MM.1S (cell line): ENCODE results near the gene PRLH.

Experiments used
- DNase-seq: peaks from one replicate; pipeline ENCODE4 v3.0.0-alpha.2; 2015
- H2AFZ ChIP-seq: fragments of 300-600 bp; sonication (generic); 2 replicates; pipeline ENCODE4 v1.6.0; 2016; ENCODE audit warnings: antibody characterized with exemption, low read length
- H3F3A ChIP-seq: fragments of 300-600 bp; sonication (generic); 2 replicates; pipeline ENCODE4 v1.6.1; 2016; ENCODE audit warnings: mild to moderate bottlenecking, antibody characterized with exemption, low read length, moderate library complexity, mixed read lengths; ENCODE audit not compliant: insufficient read depth
- H3K27ac ChIP-seq: fragments of 300-600 bp; sonication (generic); 2 replicates; pipeline ENCODE4 v1.5.1; 2016; ENCODE audit warnings: mild to moderate bottlenecking, low read length
- H3K27me3 ChIP-seq: fragments of 300-600 bp; sonication (generic); replicated peaks from 2 replicates; pipeline ENCODE4 v1.6.0; 2016; ENCODE audit warnings: low read length; ENCODE audit not compliant: insufficient read depth
- H3K36me3 ChIP-seq: fragments of 300-600 bp; sonication (generic); replicated peaks from 2 replicates; pipeline ENCODE4 v1.6.1; 2016; ENCODE audit warnings: mild to moderate bottlenecking, low read length, mixed read lengths; ENCODE audit not compliant: insufficient read depth
- H3K4me1 ChIP-seq: fragments of 300-600 bp; sonication (generic); 2 replicates; pipeline ENCODE4 v1.6.1; 2016; ENCODE audit warnings: low read length, mixed read lengths
- H3K4me2 ChIP-seq: fragments of 300-600 bp; sonication (generic); 2 replicates; pipeline ENCODE4 v1.6.0; 2016; ENCODE audit warnings: low read depth, low read length
- H3K4me3 ChIP-seq: fragments of 300-600 bp; sonication (generic); 2 replicates; pipeline ENCODE4 v1.5.1; 2016; ENCODE audit warnings: low read length, mixed read lengths
- H3K79me2 ChIP-seq: fragments of 300-600 bp; sonication (generic); 2 replicates; pipeline ENCODE4 v1.6.1; 2016; ENCODE audit warnings: mixed run types, low read length, mixed read lengths
- H3K9ac ChIP-seq: fragments of 300-600 bp; sonication (generic); 2 replicates; pipeline ENCODE4 v1.6.1; 2016; ENCODE audit warnings: low read length, mixed read lengths
- H3K9me2 ChIP-seq: fragments of 300-600 bp; sonication (generic); replicated peaks from 2 replicates; pipeline ENCODE4 v1.6.1; 2016; ENCODE audit warnings: mild to moderate bottlenecking, low read length, mixed read lengths; ENCODE audit not compliant: insufficient read depth
- H3K9me3 ChIP-seq: fragments of 300-600 bp; sonication (generic); replicated peaks from 2 replicates; pipeline ENCODE4 v1.6.1; 2016; ENCODE audit warnings: mild to moderate bottlenecking, low read length, mixed read lengths; ENCODE audit not compliant: insufficient read depth
- H4K20me1 ChIP-seq: fragments of 300-600 bp; sonication (generic); 2 replicates; pipeline ENCODE4 v1.6.1; 2016; ENCODE audit warnings: mild to moderate bottlenecking, low read length, moderate library complexity, mixed read lengths; ENCODE audit not compliant: insufficient read depth
- EZH2 ChIP-seq: fragments of 300-600 bp; sonication (generic); optimal IDR thresholded peaks from 2 replicates; pipeline ENCODE3; 2017; ENCODE audit warnings: low read depth, mild to moderate bottlenecking, antibody characterized with exemption, low read length, mixed read lengths
- EZH2phosphoT487 ChIP-seq: fragments of 300-600 bp; sonication (generic); IDR thresholded peaks from 2 replicates; pipeline ENCODE4 v1.6.1; 2018; ENCODE audit warnings: antibody characterized with exemption, low read length
- TF ChIP-seq, protein P1 (sequence below): fragments of 300-600 bp; sonication (generic); IDR thresholded peaks from 2 replicates; pipeline ENCODE4 v1.5.1; 2016; ENCODE audit warnings: antibody characterized with exemption, low read length, mixed read lengths

The PRLH gene

DNA sequence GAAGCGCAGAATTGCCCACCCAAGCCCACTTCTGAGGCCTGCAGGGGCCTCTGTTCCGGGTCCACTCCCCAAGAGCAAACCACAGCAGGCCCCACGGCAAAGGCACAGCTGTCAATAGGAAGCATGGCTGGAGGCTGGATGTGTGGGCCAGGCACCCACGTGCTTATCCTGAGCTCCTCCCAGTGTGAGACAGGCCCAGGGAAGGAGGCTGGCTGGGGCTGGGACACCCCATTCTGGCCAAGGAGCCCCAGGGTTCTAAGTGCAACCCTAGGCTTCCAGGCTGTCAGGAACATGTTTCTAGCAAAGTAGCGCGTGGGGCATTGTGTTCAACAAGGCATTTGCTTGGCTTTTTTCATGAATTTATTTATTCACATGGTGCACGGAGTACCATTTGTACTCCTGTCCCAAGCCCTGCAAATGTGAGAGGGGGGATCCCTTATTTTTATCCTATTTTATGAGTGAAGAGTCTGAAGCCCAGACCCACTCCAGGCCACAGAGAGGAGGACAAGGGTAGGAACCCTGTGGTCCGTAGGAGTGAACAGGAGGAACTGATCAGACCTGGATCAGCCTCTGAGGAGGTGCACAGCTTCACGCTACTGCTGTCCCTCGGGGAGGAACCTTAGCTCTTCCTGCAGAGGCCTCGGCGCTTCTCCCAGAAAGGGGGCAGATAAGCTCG is 30.3 kb downstream of the PRLH start:
- H3K9ac ChIP-seq: no peak overlapping the region
- no peak for DNase-seq
- no peaks in the 10 kb centered on the region for H3F3A ChIP-seq
- no peaks in the 10 kb centered on the region for H3K9me2 ChIP-seq
- TF ChIP-seq EZH2 (no peak), EZH2phosphoT487 (no peak)
- TF ChIP-seq, protein P1, sequence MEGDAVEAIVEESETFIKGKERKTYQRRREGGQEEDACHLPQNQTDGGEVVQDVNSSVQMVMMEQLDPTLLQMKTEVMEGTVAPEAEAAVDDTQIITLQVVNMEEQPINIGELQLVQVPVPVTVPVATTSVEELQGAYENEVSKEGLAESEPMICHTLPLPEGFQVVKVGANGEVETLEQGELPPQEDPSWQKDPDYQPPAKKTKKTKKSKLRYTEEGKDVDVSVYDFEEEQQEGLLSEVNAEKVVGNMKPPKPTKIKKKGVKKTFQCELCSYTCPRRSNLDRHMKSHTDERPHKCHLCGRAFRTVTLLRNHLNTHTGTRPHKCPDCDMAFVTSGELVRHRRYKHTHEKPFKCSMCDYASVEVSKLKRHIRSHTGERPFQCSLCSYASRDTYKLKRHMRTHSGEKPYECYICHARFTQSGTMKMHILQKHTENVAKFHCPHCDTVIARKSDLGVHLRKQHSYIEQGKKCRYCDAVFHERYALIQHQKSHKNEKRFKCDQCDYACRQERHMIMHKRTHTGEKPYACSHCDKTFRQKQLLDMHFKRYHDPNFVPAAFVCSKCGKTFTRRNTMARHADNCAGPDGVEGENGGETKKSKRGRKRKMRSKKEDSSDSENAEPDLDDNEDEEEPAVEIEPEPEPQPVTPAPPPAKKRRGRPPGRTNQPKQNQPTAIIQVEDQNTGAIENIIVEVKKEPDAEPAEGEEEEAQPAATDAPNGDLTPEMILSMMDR: no peak
- H3K36me3 ChIP-seq: no peaks in the 10 kb centered on the region
- no peaks in the 10 kb centered on the region for H4K20me1 ChIP-seq
- H3K4me2 ChIP-seq: no peak overlapping the region
- H3K27ac ChIP-seq: no peak overlapping the region
- H2AFZ ChIP-seq: no peak overlapping the region
- no peaks in the 10 kb centered on the region for H3K9me3 ChIP-seq
- H3K27me3 ChIP-seq: no peaks in the 10 kb centered on the region
- no peaks in the 10 kb centered on the region for H3K79me2 ChIP-seq
- peaks cover 22% of the 10 kb centered on the region for H3K4me1 ChIP-seq
- no peak overlapping the region for H3K4me3 ChIP-seq

DNA sequence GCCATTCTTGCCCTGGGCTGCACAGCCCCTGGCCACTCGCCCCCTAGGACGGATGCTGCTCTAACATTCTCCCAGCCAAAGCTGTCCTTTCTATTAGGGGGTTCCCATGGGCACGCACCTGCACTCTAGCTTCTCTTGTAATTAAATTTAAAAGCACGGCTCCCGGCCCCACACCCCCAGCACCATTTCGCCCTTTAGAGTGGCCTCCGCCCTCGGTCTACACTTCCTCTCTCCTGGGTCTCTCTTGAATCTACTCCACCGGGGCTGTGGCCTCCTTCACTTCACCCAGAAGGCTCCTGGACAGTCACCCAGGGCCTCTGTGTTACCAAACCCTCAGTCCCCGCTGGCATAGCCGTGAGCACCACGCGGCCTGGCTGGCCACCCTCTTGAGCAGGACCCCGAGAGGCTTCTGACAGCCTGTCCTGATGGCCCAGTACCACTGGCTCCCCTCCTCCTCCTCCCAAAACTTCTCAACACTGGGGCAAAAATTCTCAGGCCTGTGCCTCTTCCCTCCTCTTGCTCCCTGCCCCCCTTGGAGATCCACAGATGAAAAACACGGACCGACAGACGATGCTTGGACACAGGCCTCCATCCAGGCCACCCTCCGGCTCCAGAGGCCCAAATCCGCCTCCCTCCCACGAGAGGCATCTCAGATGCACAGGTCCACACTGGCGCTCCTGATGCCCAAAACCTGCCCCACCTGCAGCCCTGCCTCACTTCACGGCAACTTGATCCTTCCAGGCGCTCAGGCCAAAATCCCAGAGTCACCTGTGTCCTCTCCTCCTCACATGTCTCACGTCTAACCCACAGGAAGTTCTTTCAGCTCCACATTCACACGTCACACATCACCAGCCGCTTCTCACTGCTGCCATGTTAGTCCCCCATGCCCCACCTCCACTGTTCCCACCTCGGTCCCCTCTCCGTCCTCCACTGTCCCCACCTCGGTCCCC is 31.1 kb downstream of the PRLH start:
- Histone ChIP-seq H3K27me3 (no peaks in the 10 kb centered on the region), H3K36me3 (no peaks in the 10 kb centered on the region), H3K79me2 (no peaks in the 10 kb centered on the region), H3K4me2 (no peak overlapping the region), H3K9me3 (no peaks in the 10 kb centered on the region), H2AFZ (no peak overlapping the region), H3K4me1 (peaks cover 22% of the 10 kb centered on the region), H3F3A (no peaks in the 10 kb centered on the region), H4K20me1 (no peaks in the 10 kb centered on the region), H3K4me3 (no peak overlapping the region), H3K9me2 (no peaks in the 10 kb centered on the region), H3K9ac (no peak overlapping the region), H3K27ac (no peak overlapping the region)
- DNase-seq: no peak
- TF ChIP-seq EZH2 (no peak), EZH2phosphoT487 (no peak)
- TF ChIP-seq, protein P1: no peak

DNA sequence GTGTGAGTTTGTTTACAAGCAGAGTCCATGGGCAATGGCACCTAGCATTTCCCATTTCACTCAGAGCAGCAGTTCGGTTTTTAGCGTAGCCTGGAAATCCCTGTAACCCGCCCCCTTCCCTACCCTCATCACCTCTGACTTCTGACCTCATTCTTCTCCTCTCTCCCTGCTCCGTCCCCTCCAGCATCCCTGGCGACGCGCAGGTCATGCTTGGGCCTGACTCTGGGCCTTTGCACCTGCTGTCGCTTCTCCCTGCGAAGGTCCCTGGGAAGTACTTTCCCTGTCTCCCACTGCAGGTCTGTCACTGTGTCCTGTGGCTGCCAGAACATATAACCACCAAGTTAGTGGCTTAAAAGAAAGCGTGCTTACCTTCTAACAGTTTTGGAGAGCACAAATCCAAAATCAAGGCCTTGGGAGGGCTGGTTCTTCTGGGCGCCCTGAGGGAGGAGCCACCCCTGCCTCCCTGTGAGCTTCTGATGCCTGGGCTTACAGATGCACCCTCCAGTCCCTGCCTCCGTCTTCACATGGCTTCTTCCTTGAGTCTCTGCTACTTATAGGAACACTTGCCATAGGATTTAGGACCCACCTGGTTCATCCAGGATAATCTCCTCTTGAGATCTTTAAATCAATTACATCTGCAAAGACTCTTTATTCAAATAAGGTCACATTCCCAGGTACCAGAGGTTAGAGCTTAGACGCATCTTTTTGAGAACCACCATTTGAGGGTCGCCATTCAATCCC is 32.3 kb downstream of the PRLH start:
- H3K4me2 ChIP-seq: no peak overlapping the region
- H3K9me2 ChIP-seq: no peaks in the 10 kb centered on the region
- no peak for TF ChIP-seq EZH2phosphoT487
- TF ChIP-seq, protein P1: no peak
- TF ChIP-seq EZH2: no peak
- H3K4me1 ChIP-seq: peaks cover 33% of the 10 kb centered on the region
- H3K27me3 ChIP-seq: no peaks in the 10 kb centered on the region
- no peak overlapping the region for H3K4me3 ChIP-seq
- no peak overlapping the region for H3K9ac ChIP-seq
- no peaks in the 10 kb centered on the region for H3K9me3 ChIP-seq
- H3K27ac ChIP-seq: no peak overlapping the region
- H2AFZ ChIP-seq: no peak overlapping the region
- H3F3A ChIP-seq: no peaks in the 10 kb centered on the region
- H4K20me1 ChIP-seq: no peaks in the 10 kb centered on the region
- H3K36me3 ChIP-seq: no peaks in the 10 kb centered on the region
- DNase-seq: no peak
- no peaks in the 10 kb centered on the region for H3K79me2 ChIP-seq
